ENCODE results near the gene CFL2. TPM values are rescaled to one million over a fixed set of nuclear protein-coding genes. Genes with fewer than 3 reads are reported as not detected.
A peak's percentile ranks its signal among the peaks of the same experiment; 100 is the strongest.

CFL2 gene
- total and polyA plus RNA-seq, 2 of the 13 experiments (the other 11 are each of a cell fraction or from before 2014, with no cell fraction given) = 114 to 158 TPM

- TF ChIP-seq PRDM10 (CRISPR knock-in tag; IDR thresholded peaks at IDR 0.05; ENCODE audit: low read depth) (peak; percentile 47; the same call in 1 of the 2 replicates), SNAPC2 (CRISPR knock-in tag; IDR thresholded peaks at IDR 0.05) (peak; percentile 87; the same call in 1 of the 2 replicates), CSRNP2 (CRISPR knock-in tag; conservative IDR thresholded peaks at IDR 0.05; ENCODE audit: low read depth) (no peak), ELF4 (CRISPR knock-in tag; IDR thresholded peaks at IDR 0.05; ENCODE audit: borderline replicate concordance) (no peak), MAFF (IDR thresholded peaks at IDR 0.05; ENCODE audit: low read depth, low read length) (no peak), FOXC1 (CRISPR knock-in tag; IDR thresholded peaks at IDR 0.05; ENCODE audit: borderline replicate concordance) (no peak; the same call in 1 of the 2 replicates), IRF9 (CRISPR knock-in tag; IDR thresholded peaks at IDR 0.05; ENCODE audit: borderline replicate concordance) (no peak), HMGA1 (CRISPR knock-in tag; conservative IDR thresholded peaks at IDR 0.05) (no peak), JUN (CRISPR knock-in tag; IDR thresholded peaks at IDR 0.05) (no peak), HHEX (CRISPR knock-in tag; IDR thresholded peaks at IDR 0.05) (no peak), ZNF232 (CRISPR knock-in tag; IDR thresholded peaks at IDR 0.05; ENCODE audit: borderline replicate concordance) (peak; percentile 34; the same call in 1 of the 2 replicates), MED8 (CRISPR knock-in tag; IDR thresholded peaks at IDR 0.05; ENCODE audit: insufficient replicate concordance) (no peak), ZNF496 (CRISPR knock-in tag; IDR thresholded peaks at IDR 0.05; ENCODE audit: insufficient replicate concordance) (no peak), SNRNP70 (IDR thresholded peaks at IDR 0.05; ENCODE audit: low read depth, low read length) (no peak), PHF20 (CRISPR knock-in tag; IDR thresholded peaks at IDR 0.05) (no peak), ZNF18 (CRISPR knock-in tag; IDR thresholded peaks at IDR 0.05; ENCODE audit: insufficient replicate concordance) (no peak), YEATS2 (CRISPR knock-in tag; IDR thresholded peaks at IDR 0.05; ENCODE audit: borderline replicate concordance) (no peak; the same call in 1 of the 2 replicates), ATF5 (CRISPR knock-in tag; IDR thresholded peaks at IDR 0.05; ENCODE audit: low read depth) (no peak), XBP1 (CRISPR knock-in tag; IDR thresholded peaks at IDR 0.05) (no peak), FOXJ3 (CRISPR knock-in tag; IDR thresholded peaks at IDR 0.05; ENCODE audit: borderline replicate concordance) (no peak)
These were observed 8.5 kb upstream of the CFL2 start (continued) for GRCh38 chr14:34722723-34723545.

All from HepG2 (cell line).